Measurements from ENCODE around the gene ZFYVE28.
A peak's percentile ranks its signal among the peaks of the same experiment; 100 is the strongest.

Gene ZFYVE28

GRCh38 chr4:2365054-2365912 is 53.2 kb downstream of the ZFYVE28 start:
- DNase-seq, result peak in 2 of 3 experiments; percentile 45 to 49

GRCh38 chr4:2364654-2365053 is 53.8 kb downstream of the ZFYVE28 start:
- peak in 2 of 3 experiments; percentile 55 to 67 for DNase-seq

DNA sequence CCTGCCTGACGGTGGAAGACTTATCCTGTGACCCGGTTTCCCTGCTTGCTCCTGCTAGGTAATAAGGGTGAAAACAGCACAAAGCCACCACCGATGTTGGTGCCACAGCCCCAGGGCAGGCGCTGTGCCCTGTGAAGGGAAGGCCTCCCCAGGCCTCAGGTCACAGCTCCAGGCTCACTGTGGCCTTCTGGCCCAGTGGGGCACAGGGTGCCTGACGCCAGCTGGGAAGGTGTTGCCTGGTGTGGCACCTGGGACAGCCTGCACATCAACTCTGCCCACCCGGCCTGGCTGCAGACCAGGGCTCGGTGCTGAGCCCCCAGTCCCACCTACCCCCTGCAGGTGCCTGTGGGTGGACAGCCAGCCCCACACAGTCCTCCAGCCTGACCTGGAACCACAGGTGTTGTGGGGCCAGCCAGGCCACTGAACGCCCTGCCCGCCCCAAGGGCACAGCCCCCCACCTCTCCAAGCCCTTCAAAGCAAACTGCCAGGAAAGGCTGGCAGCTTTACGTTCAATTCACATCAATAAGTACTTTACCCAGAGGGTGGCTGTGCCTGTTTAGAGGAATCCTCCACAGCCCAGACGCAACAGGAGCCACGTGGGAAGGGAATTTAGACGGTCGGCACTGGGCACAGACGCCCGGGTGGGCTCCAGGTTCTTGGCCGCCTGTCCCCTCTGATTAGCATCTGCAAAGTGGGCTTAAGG is 54.3 kb downstream of the ZFYVE28 start:
- peak in 2 of 3 experiments; percentile 55 to 67 for DNase-seq

DNA sequence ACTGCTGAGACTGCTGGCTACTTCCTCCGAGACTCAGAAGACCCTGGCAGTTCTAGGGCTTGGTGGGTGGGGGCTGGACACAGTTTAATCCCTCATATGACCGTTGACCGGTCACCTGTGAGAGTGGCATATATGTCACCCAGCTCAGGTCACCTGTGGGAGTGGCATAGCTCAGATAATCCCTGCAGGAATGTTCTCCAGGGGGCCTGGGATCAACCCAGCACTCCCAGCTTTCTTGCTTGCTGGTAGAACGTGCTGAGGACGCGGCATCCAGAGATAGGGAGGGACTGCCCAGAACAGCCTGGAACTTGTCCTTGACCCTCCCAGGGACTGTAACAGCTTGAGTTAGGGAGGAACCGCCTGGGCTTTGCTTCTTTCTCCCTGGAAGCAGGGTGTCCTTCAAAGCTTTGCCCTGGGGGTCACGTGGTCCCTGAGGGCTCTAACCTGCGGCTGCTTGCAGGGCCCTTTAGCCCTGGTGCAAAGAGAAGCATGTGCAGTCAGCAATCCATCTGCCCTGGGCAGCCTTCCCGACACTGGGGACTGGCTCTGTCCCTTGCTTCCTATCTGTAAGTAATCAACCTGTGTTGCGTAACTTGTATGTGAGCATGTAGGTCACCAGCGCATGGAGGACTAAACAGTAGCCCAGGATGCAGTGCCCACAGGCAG is 55.3 kb downstream of the ZFYVE28 start:
- no peak for DNase-seq

- no peak for DNase-seq
These were observed 56.0 kb downstream of the ZFYVE28 start for GRCh38 chr4:2362266-2363055.

DNA sequence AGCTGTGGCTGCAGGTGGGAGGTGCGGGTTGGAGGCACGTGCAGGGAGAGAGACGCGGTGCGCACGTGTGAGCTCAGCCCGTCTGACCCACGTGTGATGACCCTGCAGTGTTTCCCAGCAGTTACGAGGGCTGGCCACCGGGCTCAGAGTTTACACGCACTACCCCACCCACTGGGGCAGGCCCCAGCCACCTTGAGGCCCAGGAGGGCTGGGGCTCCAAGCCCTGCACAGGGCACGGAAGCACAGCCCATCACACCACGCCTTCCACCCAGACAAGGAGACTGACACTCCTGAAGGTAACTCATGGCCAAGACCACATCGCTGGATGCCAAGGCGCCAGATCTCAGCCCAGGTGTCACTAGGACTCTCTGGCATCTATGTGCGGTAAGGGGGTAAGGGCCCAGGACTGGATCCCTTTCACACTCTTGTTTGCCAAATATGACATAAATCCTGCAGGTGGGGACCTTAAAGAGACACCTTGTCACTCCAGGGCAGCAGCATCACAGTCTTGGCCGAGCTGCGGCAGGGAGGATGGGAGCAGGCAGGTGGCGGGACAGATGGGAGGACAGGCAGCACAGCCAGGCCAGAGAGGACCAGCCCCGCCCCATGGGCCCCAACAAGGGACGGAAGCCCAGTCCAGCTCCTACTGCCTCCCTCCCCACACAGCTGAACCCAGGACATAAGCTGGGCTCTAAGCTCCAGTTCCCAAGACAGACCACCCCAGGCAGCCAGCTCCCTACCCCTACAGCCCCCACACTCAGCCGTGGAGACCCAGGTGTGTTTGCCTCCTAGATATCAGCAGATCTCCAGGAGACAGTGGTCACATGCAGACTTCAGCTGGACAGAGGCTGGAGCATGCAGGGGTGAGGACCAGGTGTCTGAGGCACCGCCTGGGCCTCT is 56.8 kb downstream of the ZFYVE28 start:
- DNase-seq, result no peak

- no peak for DNase-seq
These were observed 58.1 kb downstream of the ZFYVE28 start for GRCh38 chr4:2360396-2360730.

DNA sequence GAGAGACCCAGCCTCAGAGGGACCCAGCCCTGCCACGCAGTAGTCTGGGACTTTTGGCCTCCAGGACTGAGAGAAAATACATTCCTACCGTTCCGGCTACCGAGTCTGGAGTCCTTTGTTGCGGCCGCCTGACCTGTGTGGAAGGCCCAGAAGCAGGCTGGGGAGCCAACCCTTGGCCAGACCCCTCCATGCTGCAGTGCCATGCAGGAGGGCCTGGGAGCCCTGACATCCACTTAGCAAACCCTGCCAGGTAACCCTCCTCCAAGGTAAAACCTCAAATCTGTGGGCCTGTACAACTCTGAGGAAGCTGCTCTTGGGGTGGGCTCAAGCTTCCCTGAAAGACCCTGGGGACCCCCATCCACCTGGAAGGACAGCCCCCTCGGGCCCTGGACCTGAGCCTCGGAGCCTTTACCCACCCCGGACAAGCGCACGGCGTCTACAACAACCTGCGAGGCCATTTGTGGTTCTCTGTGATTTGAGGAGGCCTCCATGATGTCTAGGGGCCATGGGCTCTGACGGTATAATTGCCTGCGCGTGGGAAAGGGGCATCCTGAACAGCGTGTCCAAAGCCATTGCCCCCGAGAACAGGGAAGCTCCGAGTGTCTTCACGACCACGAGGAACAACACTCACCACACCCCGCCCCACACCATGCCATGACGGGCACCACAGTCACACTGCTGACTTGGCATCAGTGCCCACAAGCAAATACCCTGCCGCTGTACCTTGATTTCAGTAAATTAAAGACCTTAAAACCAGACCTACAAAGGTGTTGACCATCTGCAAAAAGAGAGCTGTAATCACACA is 58.7 kb downstream of the ZFYVE28 start:
- DNase-seq, result no peak

GRCh38 chr4:2357821-2358745 is 60.4 kb downstream of the ZFYVE28 start:
- peak in 1 of 3 experiments; percentile 30 for DNase-seq

DNA sequence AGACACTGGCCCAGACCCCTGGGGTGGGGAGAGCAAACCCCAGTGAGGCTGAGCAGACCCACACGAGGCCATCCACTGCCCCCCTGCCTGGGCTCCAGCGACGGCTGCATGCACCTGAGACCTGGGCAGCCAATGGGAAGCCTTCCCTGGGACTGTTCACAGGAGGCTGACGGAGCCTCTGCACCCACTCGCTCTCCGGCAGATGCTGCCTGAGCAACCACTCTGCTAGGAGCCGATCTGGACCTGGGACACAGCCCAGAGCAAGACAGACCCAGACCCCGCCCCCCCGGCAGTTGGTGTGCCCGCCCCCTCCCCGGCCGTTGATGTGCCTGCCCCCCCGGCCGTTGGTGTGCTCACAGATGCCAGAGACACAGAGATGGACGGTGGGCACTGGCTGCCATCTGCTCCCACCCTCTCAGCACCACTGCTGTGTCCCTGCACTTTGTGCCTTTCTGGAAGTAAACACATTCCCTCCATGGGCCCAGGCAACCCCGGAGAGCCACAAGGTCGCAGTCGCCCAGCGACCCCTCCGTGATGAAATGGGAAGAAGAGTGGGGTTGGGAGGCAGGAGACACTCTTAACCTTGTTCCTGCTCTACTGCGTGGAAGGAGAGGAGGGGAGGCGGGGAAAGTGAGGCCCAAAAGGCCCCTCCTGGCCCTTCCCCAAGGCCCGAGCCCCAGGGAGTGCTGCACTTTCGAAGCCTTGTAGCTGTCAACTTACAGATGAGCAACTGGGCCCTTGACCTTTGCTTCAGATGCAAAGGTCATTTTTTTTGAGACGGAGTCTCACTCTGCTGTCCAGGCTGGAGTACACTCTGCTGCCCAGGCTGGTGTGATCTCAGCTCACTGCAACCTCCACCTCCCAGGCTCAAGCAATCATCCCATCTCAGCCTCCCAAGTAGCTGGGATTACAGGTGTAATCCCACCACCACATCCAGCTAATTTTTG is 62.0 kb downstream of the ZFYVE28 start:
- no peak for DNase-seq

DNA sequence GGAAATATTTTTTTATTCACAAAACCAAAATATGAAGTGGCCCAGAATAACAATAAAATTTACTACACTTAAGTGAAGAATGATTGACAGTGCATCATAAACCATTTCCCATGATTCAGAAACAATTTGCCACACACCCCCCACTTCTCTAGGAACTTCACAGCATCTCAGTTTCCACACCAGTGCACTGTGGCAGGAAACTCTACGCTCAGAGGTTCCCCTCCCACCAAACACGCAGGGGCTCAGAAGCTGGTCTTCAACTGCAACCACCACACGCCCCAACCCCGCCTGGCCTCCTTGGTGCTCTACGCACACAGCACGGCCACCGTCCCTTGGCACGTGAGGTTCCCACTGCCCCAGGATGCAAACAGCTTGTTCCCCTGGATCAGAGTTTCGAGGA is 63.7 kb downstream of the ZFYVE28 start:
- DNase-seq, result no peak

- DNase-seq, result peak in 1 of 3 experiments; percentile 27
These were observed 64.3 kb downstream of the ZFYVE28 start for GRCh38 chr4:2354118-2354517.

- peak in 1 of 3 experiments; percentile 24 for DNase-seq
These were observed 65.0 kb downstream of the ZFYVE28 start for GRCh38 chr4:2353222-2354107.

GRCh38 chr4:2352729-2353221 is 65.7 kb downstream of the ZFYVE28 start:
- no peak for DNase-seq

- no peak for DNase-seq
These were observed 66.3 kb downstream of the ZFYVE28 start for GRCh38 chr4:2352171-2352570.

DNA sequence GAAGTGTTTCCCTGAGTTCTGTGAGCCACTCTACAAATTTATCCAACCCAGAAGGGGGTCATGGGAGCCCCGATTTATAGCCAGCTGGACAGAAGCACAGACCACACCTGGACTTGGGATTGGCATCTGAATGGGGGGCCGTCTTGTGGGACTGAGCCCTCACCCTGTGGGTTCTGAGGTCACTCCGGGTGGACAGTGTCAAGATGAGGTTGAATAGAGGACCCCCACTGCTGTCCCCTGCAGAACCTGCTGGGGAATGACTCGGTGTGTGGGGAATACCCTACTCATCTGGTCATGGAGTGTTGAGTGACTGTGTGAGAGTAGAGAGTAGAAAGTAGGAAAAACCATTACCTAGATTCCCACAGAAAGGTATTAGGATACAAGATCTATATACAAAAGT is 67.5 kb downstream of the ZFYVE28 start:
- no peak for DNase-seq

GRCh38 chr4:2348786-2349185 is 69.7 kb downstream of the ZFYVE28 start:
- no peak for DNase-seq
